ENCODE results near the gene RAB12.
"Not testable (repeated sequence)": the region's sequence is repeated elsewhere in the genome, so short reads cannot be mapped to it uniquely, and the experiment has no call there.

The RAB12 gene

DNA sequence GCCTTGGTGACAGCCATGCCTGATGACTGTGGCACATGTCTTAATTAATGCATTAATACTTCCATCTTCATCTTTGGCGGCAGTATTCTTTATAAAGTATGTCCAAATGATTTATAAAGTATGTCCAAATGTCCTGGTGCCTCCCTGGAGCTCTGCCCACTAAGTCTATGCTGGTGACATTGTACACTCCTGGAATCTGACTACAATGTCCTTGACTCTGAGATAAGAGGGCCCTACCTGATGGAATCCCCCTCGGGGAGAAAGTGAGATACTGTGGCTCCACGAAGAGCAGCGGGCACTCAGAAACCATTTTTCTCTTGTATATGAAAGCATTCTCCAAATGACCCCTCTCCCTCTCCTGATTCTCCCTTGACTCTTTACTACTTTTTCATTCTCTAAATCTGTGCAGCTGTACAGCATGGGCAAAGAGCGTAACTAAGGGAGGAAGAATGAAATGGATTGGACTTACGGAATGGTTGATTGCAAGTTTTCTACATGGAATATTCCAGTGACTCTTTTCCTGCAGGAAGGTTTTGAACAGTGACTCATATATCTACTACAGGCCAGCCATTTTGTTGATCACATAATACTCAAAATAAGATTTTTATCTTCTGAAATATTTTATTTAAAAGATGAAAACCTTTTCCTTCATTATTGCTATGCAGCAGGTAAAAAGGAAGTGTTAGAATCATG lies 17.3 kb downstream of the RAB12 start:
- Mint-ChIP-seq H3K27me3 (no peaks in the 10 kb centered on the region), H3K9me3 (peaks cover 5% of the 10 kb centered on the region), H3K4me1 (peaks cover 48% of the 10 kb centered on the region), H3K36me3 (peaks cover 15% of the 10 kb centered on the region), H3K27ac (no peak overlapping the region), H3K4me3 (no peak overlapping the region)

DNA sequence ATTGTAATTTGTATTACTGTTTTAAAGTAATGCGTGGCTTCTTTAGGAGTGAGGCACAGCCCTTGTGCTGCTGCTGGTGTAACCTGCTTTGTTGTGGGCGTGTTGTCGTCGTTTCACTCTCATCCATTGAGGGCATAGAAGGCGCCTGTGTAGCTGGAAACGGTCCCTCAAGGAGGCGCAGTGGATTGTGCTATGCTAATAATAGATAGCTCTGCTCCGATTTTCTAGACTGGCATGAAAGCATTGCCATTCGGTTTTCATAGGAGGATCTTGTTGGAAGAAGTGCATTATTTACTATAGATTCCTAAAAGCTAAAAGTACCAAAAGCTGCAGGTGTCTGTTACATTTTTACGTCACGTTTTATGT lies 17.9 kb downstream of the RAB12 start:
- peaks cover 10% of the 10 kb centered on the region for H3K36me3 Mint-ChIP-seq
- H3K9me3 Mint-ChIP-seq: peaks cover 4% of the 10 kb centered on the region
- H3K4me3 Mint-ChIP-seq: no peak overlapping the region
- no peaks in the 10 kb centered on the region for H3K27me3 Mint-ChIP-seq
- peaks cover 43% of the 10 kb centered on the region for H3K4me1 Mint-ChIP-seq
- H3K27ac Mint-ChIP-seq: no peak overlapping the region

DNA sequence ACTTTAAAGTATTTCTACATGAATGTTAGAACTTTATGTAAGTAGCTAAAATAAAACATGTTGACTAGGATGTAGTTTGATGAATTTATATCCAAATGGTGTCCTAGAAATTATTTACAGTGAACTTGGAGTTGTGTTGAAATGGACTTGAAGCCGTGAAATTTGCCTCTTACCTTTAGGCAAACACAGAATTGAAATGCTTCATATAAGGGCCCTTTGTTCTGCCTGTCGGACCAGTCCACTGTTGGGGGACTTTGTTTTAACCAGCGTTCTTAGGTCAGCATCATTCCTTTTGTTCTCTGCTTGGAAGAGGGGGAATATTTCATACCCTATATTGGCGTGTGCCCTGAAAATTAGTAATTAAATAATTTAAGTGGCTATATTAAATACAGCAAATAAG lies 18.3 kb downstream of the RAB12 start:
- no peaks in the 10 kb centered on the region for H3K9me3 Mint-ChIP-seq
- peaks cover 7% of the 10 kb centered on the region for H3K36me3 Mint-ChIP-seq
- H3K27me3 Mint-ChIP-seq: no peaks in the 10 kb centered on the region
- no peak overlapping the region for H3K4me3 Mint-ChIP-seq
- H3K4me1 Mint-ChIP-seq: peaks cover 39% of the 10 kb centered on the region
- H3K27ac Mint-ChIP-seq: no peak overlapping the region

DNA sequence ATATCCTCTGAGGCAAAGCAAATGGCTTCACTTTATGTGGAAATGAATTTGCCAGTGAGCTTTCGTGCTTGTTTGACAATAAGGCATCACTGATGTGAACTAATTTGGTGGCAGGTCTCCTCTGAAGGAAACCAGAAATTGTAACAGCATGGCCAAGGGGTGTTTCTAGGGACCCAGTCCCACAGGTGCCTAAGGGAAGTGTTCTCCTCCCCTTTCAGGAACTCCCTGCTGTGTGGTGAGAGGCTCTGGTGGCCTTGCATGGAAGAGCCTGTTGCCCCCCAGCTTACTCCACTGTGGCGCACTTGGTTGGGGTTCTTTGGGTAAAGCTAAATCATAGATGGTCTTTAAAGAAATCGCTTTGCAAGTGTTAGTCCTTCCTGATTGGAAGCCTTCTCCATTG lies 20.4 kb downstream of the RAB12 start:
- H3K27me3 Mint-ChIP-seq: no peaks in the 10 kb centered on the region
- no peak overlapping the region for H3K27ac Mint-ChIP-seq
- no peak overlapping the region for H3K4me3 Mint-ChIP-seq
- peaks cover 21% of the 10 kb centered on the region for H3K4me1 Mint-ChIP-seq
- H3K36me3 Mint-ChIP-seq: peaks cover 11% of the 10 kb centered on the region
- no peaks in the 10 kb centered on the region for H3K9me3 Mint-ChIP-seq

DNA sequence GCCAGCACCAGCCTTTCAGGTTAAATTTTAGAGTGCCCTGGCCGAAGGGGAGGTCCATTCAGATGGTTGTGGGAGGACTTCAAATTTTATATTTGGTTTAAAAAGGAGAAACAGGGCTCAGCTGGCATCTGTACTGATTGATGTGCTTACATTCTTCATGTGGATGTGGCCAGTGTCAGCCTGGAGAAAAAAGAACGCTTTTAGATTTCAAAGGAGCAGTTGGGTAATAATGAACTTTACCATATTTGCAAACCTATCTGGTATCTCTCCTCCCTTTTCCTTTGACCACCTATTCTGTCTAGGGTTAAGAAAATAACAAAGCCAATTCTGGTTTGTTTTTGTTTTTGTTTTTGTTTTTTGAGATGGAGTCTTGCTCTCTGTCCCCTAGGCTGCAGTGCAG lies 21.3 kb downstream of the RAB12 start:
- no peaks in the 10 kb centered on the region for H3K27me3 Mint-ChIP-seq
- H3K9me3 Mint-ChIP-seq: no peaks in the 10 kb centered on the region
- H3K4me1 Mint-ChIP-seq: peaks cover 18% of the 10 kb centered on the region
- no peak overlapping the region for H3K4me3 Mint-ChIP-seq
- peaks cover 15% of the 10 kb centered on the region for H3K36me3 Mint-ChIP-seq
- H3K27ac Mint-ChIP-seq: no peak overlapping the region

DNA sequence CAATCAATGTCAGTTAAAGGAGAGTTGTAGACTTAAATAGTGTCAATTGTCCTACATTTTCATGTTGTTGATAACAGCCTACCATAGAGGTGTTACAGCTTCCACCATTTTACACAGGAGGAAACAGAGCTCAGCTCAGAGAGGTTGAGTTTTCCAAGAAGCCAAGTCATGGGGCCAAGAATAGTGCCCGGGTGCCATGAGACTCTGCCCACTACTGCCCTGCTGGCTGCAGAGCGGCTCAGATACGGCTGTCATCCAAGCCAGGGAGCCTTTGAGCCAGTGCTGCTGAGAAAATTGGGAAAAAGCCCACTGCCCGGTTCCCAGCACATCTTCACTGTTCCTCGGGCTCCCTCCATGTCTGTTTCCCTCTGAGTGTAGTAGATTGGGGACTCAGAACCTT lies 22.0 kb downstream of the RAB12 start:
- H3K4me1 Mint-ChIP-seq: peaks cover 11% of the 10 kb centered on the region
- no peaks in the 10 kb centered on the region for H3K9me3 Mint-ChIP-seq
- no peak overlapping the region for H3K4me3 Mint-ChIP-seq
- no peaks in the 10 kb centered on the region for H3K27me3 Mint-ChIP-seq
- H3K27ac Mint-ChIP-seq: no peak overlapping the region
- peaks cover 15% of the 10 kb centered on the region for H3K36me3 Mint-ChIP-seq

DNA sequence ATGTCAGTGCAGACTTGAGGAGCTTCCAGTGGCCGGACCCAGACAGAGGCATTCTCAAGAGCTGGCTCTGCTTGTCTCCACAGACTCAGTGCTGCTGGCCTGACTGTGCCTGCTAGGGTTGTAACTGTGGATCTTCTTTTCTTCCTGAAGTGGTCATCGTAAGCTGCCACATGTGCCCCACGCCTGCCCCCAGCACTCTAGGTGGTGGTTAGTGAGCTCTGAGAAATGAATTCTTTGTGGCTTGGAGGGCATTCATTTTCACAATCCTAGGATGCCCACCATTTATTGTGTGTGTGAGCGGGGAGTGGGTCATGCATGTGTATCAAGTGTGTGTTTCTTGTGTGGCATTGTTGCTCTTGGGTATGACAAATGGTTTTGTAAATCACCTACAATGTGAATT lies 23.1 kb downstream of the RAB12 start:
- Mint-ChIP-seq H3K4me3 (no peak overlapping the region), H3K9me3 (no peaks in the 10 kb centered on the region), H3K27me3 (no peaks in the 10 kb centered on the region), H3K4me1 (peaks cover 6% of the 10 kb centered on the region), H3K27ac (peak overlapping the region; percentile 41), H3K36me3 (peaks cover 11% of the 10 kb centered on the region)

DNA sequence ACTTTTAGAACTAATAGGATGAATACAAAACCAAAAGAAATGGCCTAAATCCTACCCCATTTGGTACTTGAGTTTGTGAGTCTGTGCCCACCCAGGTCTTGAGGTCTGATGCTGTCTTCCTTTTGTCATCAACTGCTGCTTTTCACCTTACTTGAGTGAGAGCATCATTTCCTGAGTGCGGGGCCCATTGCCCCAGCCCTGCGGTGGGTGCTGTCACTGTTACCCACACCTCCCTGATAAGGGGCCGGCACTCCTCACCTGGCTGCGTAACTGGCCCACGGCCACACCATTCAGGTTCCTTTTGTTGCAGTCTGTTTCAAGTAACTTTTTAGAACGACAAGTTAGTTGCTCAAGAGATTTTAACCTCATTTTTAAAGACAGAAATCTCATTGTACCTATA lies 25.3 kb downstream of the RAB12 start:
- H3K36me3 Mint-ChIP-seq: peaks cover 20% of the 10 kb centered on the region

DNA sequence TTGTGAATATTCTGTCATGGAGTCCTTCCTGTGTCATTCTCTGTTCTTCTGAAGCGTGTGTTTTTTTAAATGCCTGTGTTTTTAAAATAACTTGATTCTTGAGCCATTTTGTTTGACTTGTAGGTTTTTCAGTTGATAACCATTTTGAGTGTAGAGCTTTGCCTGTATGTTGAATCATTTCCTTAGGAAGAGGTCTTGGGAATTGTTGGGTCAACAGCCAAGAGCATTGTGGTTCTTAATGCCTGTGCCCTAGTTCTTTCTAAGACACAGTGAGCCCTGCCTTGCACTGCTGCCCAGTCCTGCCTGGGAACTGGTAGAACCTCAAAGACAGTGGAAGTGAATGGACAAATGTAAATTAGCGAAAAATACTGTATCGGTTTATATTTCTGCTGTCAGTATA lies 25.9 kb downstream of the RAB12 start:
- H3K36me3 Mint-ChIP-seq: peaks cover 23% of the 10 kb centered on the region
- no peak overlapping the region for H3K4me3 Mint-ChIP-seq
- no peaks in the 10 kb centered on the region for H3K9me3 Mint-ChIP-seq
- H3K27me3 Mint-ChIP-seq: no peaks in the 10 kb centered on the region
- H3K4me1 Mint-ChIP-seq: no peaks in the 10 kb centered on the region
- H3K27ac Mint-ChIP-seq: no peak overlapping the region

More for the DNA sequence above, 25.3 kb downstream of the RAB12 start:
- Mint-ChIP-seq H3K27me3 (no peaks in the 10 kb centered on the region), H3K4me1 (no peaks in the 10 kb centered on the region), H3K4me3 (no peak overlapping the region), H3K27ac (no peak overlapping the region), H3K9me3 (no peaks in the 10 kb centered on the region)

DNA sequence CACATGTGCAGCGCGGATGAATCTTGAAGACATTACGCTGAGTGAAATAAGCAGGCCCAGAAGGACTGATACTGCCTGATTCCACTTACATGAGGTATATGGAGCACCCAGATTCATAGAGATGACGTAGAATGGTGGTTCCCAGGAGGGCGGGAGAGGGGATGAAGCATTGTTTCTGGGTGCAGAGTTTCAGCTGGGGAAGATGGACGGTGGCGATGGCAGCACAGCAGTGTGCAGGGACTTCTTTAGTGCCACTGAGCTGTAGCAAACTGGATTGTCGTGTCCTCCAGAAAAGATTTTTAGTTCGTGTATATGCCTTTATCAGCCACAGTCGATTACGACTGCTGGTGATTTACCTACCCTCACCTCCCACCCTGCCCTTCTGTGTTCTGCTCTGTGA lies 30.5 kb downstream of the RAB12 start:
- Mint-ChIP-seq H3K9me3 (no peaks in the 10 kb centered on the region), H3K27ac (no peak overlapping the region), H3K4me3 (no peak overlapping the region), H3K36me3 (peaks cover 26% of the 10 kb centered on the region), H3K4me1 (peaks cover 9% of the 10 kb centered on the region), H3K27me3 (no peaks in the 10 kb centered on the region)

DNA sequence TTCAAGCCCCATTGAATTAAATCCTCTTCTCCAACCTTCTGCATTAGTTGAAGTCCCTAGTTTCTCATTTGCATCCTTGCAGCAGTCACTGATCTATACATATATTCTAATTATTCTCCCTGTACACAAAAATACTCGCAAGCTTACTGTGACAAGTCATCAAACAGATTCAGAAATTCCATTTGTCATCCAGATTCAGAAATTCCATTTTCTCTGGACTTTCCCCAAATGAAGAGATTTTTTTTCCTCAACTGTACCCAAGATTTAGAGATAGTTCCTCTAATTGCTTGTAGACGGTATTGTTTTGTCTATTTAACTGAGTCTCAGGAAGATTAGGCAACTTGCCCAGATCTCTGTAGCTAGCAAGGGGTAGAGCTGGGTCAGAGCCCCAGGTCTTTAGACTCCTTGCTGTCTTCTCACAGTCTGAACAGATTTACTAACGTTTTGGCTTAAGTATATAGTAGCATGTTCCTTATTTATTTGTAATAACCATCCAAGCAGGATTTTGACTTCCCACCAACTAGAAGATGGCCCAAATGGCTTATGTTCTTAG lies 34.2 kb downstream of the RAB12 start:
- Mint-ChIP-seq H3K27ac (no peak overlapping the region), H3K4me3 (no peak overlapping the region), H3K36me3 (peaks cover 14% of the 10 kb centered on the region), H3K27me3 (peaks cover 6% of the 10 kb centered on the region), H3K9me3 (no peaks in the 10 kb centered on the region), H3K4me1 (peaks cover 9% of the 10 kb centered on the region)

DNA sequence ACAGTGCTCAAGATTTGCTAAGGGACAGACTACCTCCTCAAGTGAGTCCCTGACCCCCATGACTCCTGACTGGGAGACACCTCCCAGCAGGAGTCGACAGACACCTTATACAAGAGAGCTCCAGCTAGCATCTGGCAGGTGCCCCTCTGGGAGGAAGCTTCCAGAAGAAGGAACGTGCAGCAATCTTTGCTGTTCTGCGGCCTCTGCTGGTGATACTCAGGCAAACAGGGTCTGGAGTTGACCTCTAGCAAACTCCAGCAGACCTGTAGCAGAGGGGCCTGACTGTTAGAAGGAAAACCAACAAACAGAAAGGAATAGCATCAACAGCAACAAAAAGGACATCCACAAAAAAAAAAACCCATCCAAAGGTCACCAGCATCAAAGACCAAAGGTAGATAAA lies 38.1 kb downstream of the RAB12 start:
- H3K27ac Mint-ChIP-seq, H3K4me1 Mint-ChIP-seq, H3K4me3 Mint-ChIP-seq, H3K9me3 Mint-ChIP-seq, H3K36me3 Mint-ChIP-seq: not testable (repeated sequence)
- peaks cover 10% of the 10 kb centered on the region for H3K27me3 Mint-ChIP-seq

DNA sequence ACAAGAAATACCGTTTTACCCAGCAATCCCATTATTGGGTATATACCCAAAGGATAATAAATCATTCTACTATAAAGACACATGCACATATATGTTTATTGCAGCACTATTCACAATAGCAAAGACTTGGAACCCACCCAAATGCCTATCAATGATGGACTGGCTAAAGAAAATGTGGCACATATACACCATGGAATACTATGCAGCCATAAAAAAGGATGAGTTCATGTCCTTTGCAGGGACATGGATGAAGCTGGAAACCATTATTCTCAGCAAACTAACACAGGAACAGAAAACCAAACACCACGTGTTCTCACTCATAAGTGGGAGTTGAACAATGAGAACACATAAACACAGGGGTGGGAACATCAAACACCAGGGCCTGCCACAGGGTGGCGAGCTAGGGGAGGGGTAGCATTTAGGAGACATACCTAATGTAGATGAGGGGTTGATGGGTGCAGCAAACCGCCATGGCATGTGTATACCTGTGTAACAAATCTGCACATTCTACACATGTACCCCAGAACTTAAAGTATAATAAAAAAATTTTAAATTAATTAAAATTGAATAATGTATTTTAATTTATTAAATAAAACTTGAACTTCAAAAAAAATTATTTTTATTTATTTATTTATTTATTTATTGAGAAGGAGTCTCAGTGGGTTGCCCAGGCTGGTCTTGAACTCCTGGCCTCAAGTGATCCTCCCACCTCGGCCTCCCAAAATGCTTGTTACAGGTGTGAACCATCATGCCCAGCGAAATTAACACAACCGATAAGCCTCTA lies 42.4 kb downstream of the RAB12 start:
- H3K4me3 Mint-ChIP-seq, H3K4me1 Mint-ChIP-seq, H3K36me3 Mint-ChIP-seq, H3K27ac Mint-ChIP-seq, H3K9me3 Mint-ChIP-seq: not testable (repeated sequence)
- H3K27me3 Mint-ChIP-seq: peaks cover 14% of the 10 kb centered on the region

DNA sequence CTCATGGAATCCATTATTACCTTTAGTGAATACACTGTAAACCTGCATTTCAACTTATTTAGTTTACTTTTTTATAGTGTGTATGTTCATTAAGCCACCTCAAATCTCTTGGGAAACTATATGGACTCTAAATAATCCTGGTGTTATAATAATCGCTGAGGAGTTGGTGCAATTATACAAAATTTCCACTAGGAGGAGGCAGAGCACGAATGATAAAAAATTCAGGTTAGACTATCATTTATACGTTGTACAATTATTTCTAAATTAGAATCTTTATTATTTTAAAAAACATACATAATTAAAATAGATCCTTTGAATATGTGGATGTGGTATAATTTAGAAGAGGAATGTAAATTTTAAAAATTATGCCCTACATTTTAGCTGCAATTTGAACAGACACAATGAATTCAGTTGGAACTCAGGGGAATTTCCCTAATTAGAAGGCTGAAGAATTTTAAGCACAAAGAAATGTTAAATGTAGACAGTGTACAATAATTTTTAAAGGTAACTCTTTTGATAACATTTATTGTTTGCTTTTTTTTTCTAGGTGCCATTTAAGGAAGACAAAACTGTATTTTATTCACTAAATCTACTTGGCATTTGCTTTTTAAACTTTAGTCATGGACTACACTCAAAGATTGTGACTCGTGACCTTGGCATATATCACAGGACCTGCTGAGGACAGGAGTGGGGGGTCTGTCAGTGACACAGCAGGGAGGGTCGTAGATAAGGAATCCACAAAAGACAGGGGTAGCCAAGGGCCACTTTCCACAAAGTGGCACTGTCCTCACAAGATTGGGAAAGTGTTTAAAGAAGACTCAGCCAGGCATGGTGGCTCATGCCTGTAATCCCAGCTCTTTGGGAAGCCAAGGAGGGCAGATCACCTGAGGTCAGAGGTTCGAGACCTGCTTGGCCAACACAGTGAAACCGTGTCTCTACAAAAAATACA lies 45.5 kb downstream of the RAB12 start:
- H3K27me3 Mint-ChIP-seq: peaks cover 6% of the 10 kb centered on the region
- no peaks in the 10 kb centered on the region for H3K4me1 Mint-ChIP-seq
- no peaks in the 10 kb centered on the region for H3K36me3 Mint-ChIP-seq
- no peaks in the 10 kb centered on the region for H3K9me3 Mint-ChIP-seq
- H3K4me3 Mint-ChIP-seq: no peak overlapping the region
- H3K27ac Mint-ChIP-seq: no peak overlapping the region

DNA sequence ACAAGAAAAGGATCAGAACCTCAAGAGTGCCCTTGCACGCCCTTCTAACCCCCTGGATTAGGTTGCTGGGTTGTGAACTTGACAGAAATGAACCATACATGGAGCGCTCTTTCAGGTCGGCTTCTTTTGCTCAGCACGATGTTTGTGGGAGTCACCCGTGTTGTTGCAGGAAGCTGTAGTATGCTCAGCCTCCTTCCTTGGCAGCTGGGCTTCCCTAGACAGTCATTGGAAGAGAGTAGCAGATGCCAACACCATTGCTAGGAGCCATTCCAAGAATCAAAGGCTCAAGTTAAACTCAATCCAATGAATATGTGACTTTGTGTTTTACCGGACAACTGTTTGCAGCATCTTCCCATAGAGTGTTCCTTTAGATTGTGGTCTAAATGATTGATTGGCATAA lies 47.0 kb downstream of the RAB12 start:
- Mint-ChIP-seq H3K4me3 (no peak overlapping the region), H3K27me3 (peaks cover 6% of the 10 kb centered on the region), H3K36me3 (no peaks in the 10 kb centered on the region), H3K27ac (no peak overlapping the region), H3K4me1 (peaks cover 4% of the 10 kb centered on the region), H3K9me3 (no peaks in the 10 kb centered on the region)

Data from activated naive CD4-positive, alpha-beta T cell treated with anti-CD3 and anti-CD28 coated beads, Interleukin-2, amount 50 U/mL, for 24 hours (primary cell).